Measurements from ENCODE around the gene LRP1-AS.
"Not testable (repeated sequence)": the region's sequence is repeated elsewhere in the genome, so short reads cannot be mapped to it uniquely, and the experiment has no call there.

Gene LRP1-AS

GRCh38 chr12:57131896-57132744 is 15.3 kb downstream of the LRP1-AS start:
- Histone ChIP-seq H3K9ac (ENCODE audit: low read depth, low read length) (no peak overlapping the region), H3K9me3 (ENCODE audit: control insufficient read depth, insufficient read depth, low read length) (no peaks in the 10 kb centered on the region), H3K4me1 (ENCODE audit: insufficient read depth, low read length) (peaks cover 61% of the 10 kb centered on the region), H3K36me3 (ENCODE audit: insufficient read depth, low read length) (no peaks in the 10 kb centered on the region)

GRCh38 chr12:57130941-57131340 is 16.5 kb downstream of the LRP1-AS start:
- no peaks in the 10 kb centered on the region for H3K9me3 ChIP-seq (ENCODE audit: control insufficient read depth, insufficient read depth, low read length)
- peaks cover 64% of the 10 kb centered on the region for H3K4me1 ChIP-seq (ENCODE audit: insufficient read depth, low read length)
- H3K9ac ChIP-seq (ENCODE audit: low read depth, low read length): no peak overlapping the region
- H3K36me3 ChIP-seq (ENCODE audit: insufficient read depth, low read length): no peaks in the 10 kb centered on the region

GRCh38 chr12:57129889-57130288 is 17.5 kb downstream of the LRP1-AS start:
- H3K4me1 ChIP-seq (ENCODE audit: insufficient read depth, low read length): peaks cover 54% of the 10 kb centered on the region
- peak overlapping the region; percentile 82 for H3K9ac ChIP-seq (ENCODE audit: low read depth, low read length)
- no peaks in the 10 kb centered on the region for H3K36me3 ChIP-seq (ENCODE audit: insufficient read depth, low read length)
- H3K9me3 ChIP-seq (ENCODE audit: control insufficient read depth, insufficient read depth, low read length): no peaks in the 10 kb centered on the region

- H3K9ac ChIP-seq (ENCODE audit: low read depth, low read length): peak overlapping the region; percentile 82
- H3K4me1 ChIP-seq (ENCODE audit: insufficient read depth, low read length): peaks cover 56% of the 10 kb centered on the region
- H3K36me3 ChIP-seq (ENCODE audit: insufficient read depth, low read length): no peaks in the 10 kb centered on the region
- no peaks in the 10 kb centered on the region for H3K9me3 ChIP-seq (ENCODE audit: control insufficient read depth, insufficient read depth, low read length)
These were observed 18.0 kb downstream of the LRP1-AS start for GRCh38 chr12:57129321-57129842.

- H3K4me1 ChIP-seq (ENCODE audit: insufficient read depth, low read length): peaks cover 50% of the 10 kb centered on the region
These were observed 18.7 kb downstream of the LRP1-AS start for GRCh38 chr12:57128519-57129247.

GRCh38 chr12:57127726-57128518 is 19.5 kb downstream of the LRP1-AS start, which contains the start of gene LRP1:
Gene LRP1 (plus strand): TSS chr12:57128483. CDS start chr12:57128965, 482 bp downstream.
- Histone ChIP-seq H3K36me3 (ENCODE audit: insufficient read depth, low read length) (no peaks in the 10 kb centered on the region), H3K9me3 (ENCODE audit: control insufficient read depth, insufficient read depth, low read length) (no peaks in the 10 kb centered on the region; the same call in 1 of the 2 replicates), H3K9ac (ENCODE audit: low read depth, low read length) (peak within 1 kb of the TSS; percentile 98), H3K4me1 (ENCODE audit: insufficient read depth, low read length) (peaks cover 43% of the 10 kb centered on the region)

More at GRCh38 chr12:57128519-57129247, 18.7 kb downstream of the LRP1-AS start:
- Histone ChIP-seq H3K36me3 (ENCODE audit: insufficient read depth, low read length) (no peaks in the 10 kb centered on the region), H3K9me3 (ENCODE audit: control insufficient read depth, insufficient read depth, low read length) (no peaks in the 10 kb centered on the region), H3K9ac (ENCODE audit: low read depth, low read length) (peak overlapping the region; percentile 82)

GRCh38 chr12:57127101-57127725 is 20.2 kb downstream of the LRP1-AS start:
- H3K9ac ChIP-seq (ENCODE audit: low read depth, low read length): peak overlapping the region; percentile 98; the same call in 1 of the 2 replicates
- peaks cover 36% of the 10 kb centered on the region for H3K4me1 ChIP-seq (ENCODE audit: insufficient read depth, low read length)
- no peaks in the 10 kb centered on the region for H3K36me3 ChIP-seq (ENCODE audit: insufficient read depth, low read length)
- no peaks in the 10 kb centered on the region; the same call in 1 of the 2 replicates for H3K9me3 ChIP-seq (ENCODE audit: control insufficient read depth, insufficient read depth, low read length)

GRCh38 chr12:57126561-57126960 is 20.9 kb downstream of the LRP1-AS start:
- H3K36me3 ChIP-seq (ENCODE audit: insufficient read depth, low read length): no peaks in the 10 kb centered on the region
- H3K9me3 ChIP-seq (ENCODE audit: control insufficient read depth, insufficient read depth, low read length): no peaks in the 10 kb centered on the region; the same call in 1 of the 2 replicates
- peaks cover 30% of the 10 kb centered on the region for H3K4me1 ChIP-seq (ENCODE audit: insufficient read depth, low read length)
- no peak overlapping the region for H3K9ac ChIP-seq (ENCODE audit: low read depth, low read length)

GRCh38 chr12:57126061-57126460 is 21.4 kb downstream of the LRP1-AS start:
- Histone ChIP-seq H3K4me1 (ENCODE audit: insufficient read depth, low read length) (peaks cover 25% of the 10 kb centered on the region), H3K36me3 (ENCODE audit: insufficient read depth, low read length) (no peaks in the 10 kb centered on the region), H3K9me3 (ENCODE audit: control insufficient read depth, insufficient read depth, low read length) (no peaks in the 10 kb centered on the region; the same call in 1 of the 2 replicates), H3K9ac (ENCODE audit: low read depth, low read length) (no peak overlapping the region)

GRCh38 chr12:57124261-57124877 is 23.1 kb downstream of the LRP1-AS start:
- Histone ChIP-seq H3K36me3 (ENCODE audit: insufficient read depth, low read length) (no peaks in the 10 kb centered on the region), H3K9me3 (ENCODE audit: control insufficient read depth, insufficient read depth, low read length) (no peaks in the 10 kb centered on the region; the same call in 1 of the 2 replicates), H3K4me1 (ENCODE audit: insufficient read depth, low read length) (peaks cover 10% of the 10 kb centered on the region), H3K9ac (ENCODE audit: low read depth, low read length) (no peak overlapping the region)

GRCh38 chr12:57123813-57124212 is 23.6 kb downstream of the LRP1-AS start:
- Histone ChIP-seq H3K36me3 (ENCODE audit: insufficient read depth, low read length) (no peaks in the 10 kb centered on the region), H3K9me3 (ENCODE audit: control insufficient read depth, insufficient read depth, low read length) (no peaks in the 10 kb centered on the region; the same call in 1 of the 2 replicates), H3K9ac (ENCODE audit: low read depth, low read length) (no peak overlapping the region), H3K4me1 (ENCODE audit: insufficient read depth, low read length) (peaks cover 10% of the 10 kb centered on the region)

- H3K4me1 ChIP-seq (ENCODE audit: insufficient read depth, low read length); H3K36me3 ChIP-seq (ENCODE audit: insufficient read depth, low read length); H3K9me3 ChIP-seq (ENCODE audit: control insufficient read depth, insufficient read depth, low read length); H3K9ac ChIP-seq (ENCODE audit: low read depth, low read length): not testable (repeated sequence)
These were observed 26.7 kb downstream of the LRP1-AS start for GRCh38 chr12:57120718-57121117.
